Activated T-helper 17 cell treated with anti-CD3 and anti-CD28 coated beads, Interleukin-2, amount 50 U/mL, for 72 hours (primary cell): ENCODE measurements around the gene RFTN1. TPM values are rescaled to one million over a fixed set of nuclear protein-coding genes. Genes with fewer than 3 reads are reported as not detected.

Source experiments
- ATAC-seq: fragments of 150-1000 bp; cut with Tn5 transposase; replicated peaks from 2 replicates; pipeline ENCODE4 v1.10.0; 2021; ENCODE audit warnings: mild to moderate bottlenecking, moderate library complexity
- H3K27ac Mint-ChIP-seq: one replicate; pipeline ENCODE4 v1.8.0; 2022; ENCODE audit warnings: mixed read lengths
- H3K27me3 Mint-ChIP-seq: one replicate; pipeline ENCODE4 v1.8.0; 2022; ENCODE audit warnings: mixed read lengths
- H3K36me3 Mint-ChIP-seq: one replicate; pipeline ENCODE4 v1.8.0; 2022; ENCODE audit warnings: low read depth, mild to moderate bottlenecking, mixed read lengths
- H3K4me1 Mint-ChIP-seq: one replicate; pipeline ENCODE4 v1.8.0; 2022; ENCODE audit warnings: mixed read lengths
- H3K4me3 Mint-ChIP-seq: one replicate; pipeline ENCODE4 v1.8.0; 2022; ENCODE audit warnings: mild to moderate bottlenecking, mixed read lengths
- H3K9me3 Mint-ChIP-seq: one replicate; pipeline ENCODE4 v1.8.0; 2022; ENCODE audit warnings: mixed read lengths
- total RNA-seq, 2 donors: library from RNA; stranded (reverse); gene quantifications; one replicate each; pipeline ENCODE4 v1.2.3, GENCODE V29; 2022

The RFTN1 gene
- total RNA-seq, 2 donors from 2014 or later: 112 to 139 TPM

DNA sequence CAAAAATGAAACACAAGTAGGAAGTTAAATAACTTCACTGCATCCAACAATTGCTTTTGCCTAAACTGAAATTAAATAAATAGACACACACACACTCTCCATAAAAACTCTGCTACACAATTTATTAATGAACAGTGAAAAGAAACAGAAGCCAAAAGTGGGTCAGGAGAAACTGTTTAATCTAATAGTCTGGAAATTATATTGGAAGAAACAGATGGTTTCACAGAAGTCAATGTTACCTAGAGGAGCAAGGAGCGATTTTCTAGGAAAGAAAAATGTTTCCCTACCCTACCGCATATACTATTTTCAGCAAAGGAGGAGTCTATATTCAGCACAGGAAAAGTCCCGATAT, 32.0 kb downstream of the RFTN1 start:
- Mint-ChIP-seq H3K36me3 (peaks cover 86% of the 10 kb centered on the region), H3K27ac (peak overlapping the region; percentile 83), H3K4me3 (peak overlapping the region; percentile 70), H3K9me3 (no peaks in the 10 kb centered on the region), H3K4me1 (peaks cover 64% of the 10 kb centered on the region), H3K27me3 (no peaks in the 10 kb centered on the region)
- ATAC-seq: no peak

DNA sequence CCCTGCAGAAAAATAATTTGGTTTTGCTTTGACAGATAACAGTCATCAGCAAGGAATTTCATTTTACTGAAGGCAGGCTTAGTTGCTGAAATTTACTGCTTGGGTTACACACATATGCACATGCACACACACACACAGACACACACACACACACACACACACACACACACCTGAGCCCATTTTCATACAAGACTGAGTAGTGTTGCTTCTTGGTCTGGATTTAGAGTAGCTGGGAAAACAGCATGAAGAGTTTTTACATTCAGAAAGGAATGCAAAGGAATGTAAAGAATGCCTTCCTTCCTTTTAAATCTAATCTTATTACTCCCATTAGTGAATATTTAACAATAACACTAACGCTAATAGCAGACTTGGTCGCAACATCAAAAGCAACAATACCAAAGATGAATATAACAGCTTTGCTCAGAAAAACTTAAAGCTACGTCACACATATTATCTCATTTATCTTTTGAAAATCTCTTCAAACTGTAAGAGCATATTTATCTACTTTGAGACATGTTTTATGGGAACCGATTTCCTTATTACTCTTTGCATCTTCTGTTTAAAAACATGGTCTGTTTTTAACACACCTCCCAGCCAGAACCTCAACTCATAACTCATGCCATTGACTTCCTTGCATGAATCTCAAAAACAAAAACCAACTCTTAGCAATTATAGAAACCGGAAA, 32.5 kb downstream of the RFTN1 start:
- no peaks in the 10 kb centered on the region for H3K27me3 Mint-ChIP-seq
- H3K36me3 Mint-ChIP-seq: peaks cover 86% of the 10 kb centered on the region
- ATAC-seq: peak; percentile 16
- peak overlapping the region; percentile 70 for H3K4me3 Mint-ChIP-seq
- H3K9me3 Mint-ChIP-seq: no peaks in the 10 kb centered on the region
- peaks cover 64% of the 10 kb centered on the region for H3K4me1 Mint-ChIP-seq
- peak overlapping the region; percentile 83 for H3K27ac Mint-ChIP-seq

DNA sequence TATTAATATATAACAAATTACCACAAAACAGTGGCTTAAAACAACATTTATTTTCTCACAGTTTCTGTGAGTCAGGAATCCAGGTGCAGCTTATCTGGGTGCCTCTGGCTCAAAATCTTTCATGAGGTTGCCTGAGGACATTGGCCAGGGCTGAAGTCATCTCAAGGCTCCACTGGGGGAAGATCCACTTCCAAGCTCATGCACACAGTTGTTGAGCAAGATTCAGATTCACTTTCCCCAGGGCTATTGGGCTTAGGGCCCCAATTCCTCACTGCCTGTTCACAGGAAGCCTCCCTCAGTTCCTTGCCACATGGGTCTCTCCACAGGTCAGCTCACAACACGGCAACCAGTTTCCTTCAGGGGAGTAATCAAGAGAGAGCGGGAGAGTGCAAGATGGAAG, 35.0 kb downstream of the RFTN1 start:
- Mint-ChIP-seq H3K36me3 (peaks cover 87% of the 10 kb centered on the region), H3K4me1 (peaks cover 52% of the 10 kb centered on the region), H3K4me3 (peak overlapping the region; percentile 28), H3K9me3 (no peaks in the 10 kb centered on the region), H3K27ac (no peak overlapping the region), H3K27me3 (no peaks in the 10 kb centered on the region)
- ATAC-seq: no peak

DNA sequence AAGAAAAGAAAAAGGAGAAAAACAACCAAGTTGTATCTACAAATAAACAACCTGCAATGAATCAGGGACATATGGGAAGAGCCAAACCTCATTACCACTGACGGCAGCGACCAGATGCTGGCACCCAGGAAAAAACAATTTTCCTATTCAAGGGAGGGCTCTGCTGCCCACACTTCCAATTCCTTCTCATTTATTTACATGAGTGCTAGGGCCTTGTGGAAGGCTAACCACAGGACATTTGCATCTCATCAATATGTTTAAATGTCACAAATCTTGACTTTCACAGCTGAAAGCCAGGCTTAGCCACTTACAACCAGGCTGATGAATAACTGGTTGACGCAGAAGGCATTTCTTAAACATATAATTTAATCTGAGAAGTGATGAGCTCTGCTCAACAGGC, 36.0 kb downstream of the RFTN1 start:
- Mint-ChIP-seq H3K36me3 (peaks cover 90% of the 10 kb centered on the region), H3K9me3 (no peaks in the 10 kb centered on the region), H3K4me1 (peaks cover 42% of the 10 kb centered on the region), H3K27me3 (no peaks in the 10 kb centered on the region), H3K27ac (peak overlapping the region; percentile 72), H3K4me3 (peak overlapping the region; percentile 42)
- ATAC-seq: no peak

DNA sequence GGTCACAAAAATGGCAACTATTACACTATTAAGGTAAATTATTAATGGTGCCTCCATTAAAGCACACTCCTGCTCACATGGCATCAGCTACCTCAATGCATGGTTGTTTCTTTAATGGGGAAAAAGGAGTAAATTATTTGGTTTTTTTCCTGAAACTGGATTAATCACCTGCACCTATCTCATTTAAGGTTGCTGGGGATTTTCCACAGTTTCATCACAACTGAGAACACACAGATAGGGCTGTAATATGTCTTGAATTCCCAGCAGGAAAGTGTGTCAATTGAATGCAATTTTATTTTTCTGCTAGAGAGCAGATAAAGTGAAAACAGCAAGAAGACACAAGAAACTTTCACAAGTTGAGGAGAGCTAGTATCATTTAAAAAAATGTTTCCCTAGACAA, 36.4 kb downstream of the RFTN1 start:
- Mint-ChIP-seq H3K36me3 (peaks cover 95% of the 10 kb centered on the region), H3K9me3 (no peaks in the 10 kb centered on the region), H3K27me3 (no peaks in the 10 kb centered on the region), H3K27ac (peak overlapping the region; percentile 72), H3K4me1 (peaks cover 37% of the 10 kb centered on the region), H3K4me3 (peak overlapping the region; percentile 42)
- ATAC-seq: peak; percentile 25

DNA sequence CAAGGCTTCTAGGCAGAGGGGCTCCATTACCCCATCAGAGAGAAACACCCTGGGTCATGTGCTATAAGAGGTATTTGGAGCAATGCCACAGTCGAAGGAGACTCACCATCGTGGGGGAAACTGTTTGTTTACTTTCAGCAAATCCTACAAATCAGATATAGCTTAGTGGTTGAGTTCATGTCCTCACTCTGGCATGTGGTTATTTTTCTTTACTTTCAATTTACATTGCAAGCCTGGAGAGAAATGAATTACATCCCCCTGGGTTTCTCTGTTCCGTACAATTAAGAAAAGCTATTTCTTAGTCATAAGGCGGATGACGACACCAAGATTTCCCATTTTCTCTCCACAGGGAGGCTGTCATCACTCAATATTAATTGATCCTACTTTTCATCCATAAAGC, 36.9 kb downstream of the RFTN1 start:
- Mint-ChIP-seq H3K9me3 (no peaks in the 10 kb centered on the region), H3K27me3 (no peaks in the 10 kb centered on the region), H3K36me3 (peaks cover 97% of the 10 kb centered on the region), H3K4me3 (peak overlapping the region; percentile 42), H3K27ac (peak overlapping the region; percentile 72), H3K4me1 (peaks cover 33% of the 10 kb centered on the region)
- peak; percentile 80 for ATAC-seq

DNA sequence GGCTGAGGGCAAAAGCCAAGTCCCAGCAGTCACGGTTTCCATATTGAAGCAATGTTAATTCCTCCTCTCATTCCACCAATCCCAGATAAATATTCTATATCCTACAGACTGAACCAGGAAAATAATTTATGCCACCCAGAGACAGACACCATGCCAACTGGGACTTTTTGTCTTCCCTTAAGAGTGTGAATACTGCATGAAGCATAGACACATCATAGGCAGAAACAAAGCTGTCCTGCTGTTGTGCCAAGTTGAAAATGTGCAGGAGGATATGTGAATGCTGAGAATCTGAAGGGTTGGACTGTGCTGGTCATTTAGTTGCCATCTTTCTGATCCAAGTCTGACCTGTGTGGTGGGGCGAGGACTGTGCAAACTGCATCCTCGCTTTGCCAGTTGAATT, 37.7 kb downstream of the RFTN1 start:
- no peaks in the 10 kb centered on the region for H3K27me3 Mint-ChIP-seq
- H3K4me3 Mint-ChIP-seq: peak overlapping the region; percentile 42
- H3K36me3 Mint-ChIP-seq: peaks cover 97% of the 10 kb centered on the region
- peak overlapping the region; percentile 72 for H3K27ac Mint-ChIP-seq
- ATAC-seq: no peak
- no peaks in the 10 kb centered on the region for H3K9me3 Mint-ChIP-seq
- peaks cover 24% of the 10 kb centered on the region for H3K4me1 Mint-ChIP-seq

DNA sequence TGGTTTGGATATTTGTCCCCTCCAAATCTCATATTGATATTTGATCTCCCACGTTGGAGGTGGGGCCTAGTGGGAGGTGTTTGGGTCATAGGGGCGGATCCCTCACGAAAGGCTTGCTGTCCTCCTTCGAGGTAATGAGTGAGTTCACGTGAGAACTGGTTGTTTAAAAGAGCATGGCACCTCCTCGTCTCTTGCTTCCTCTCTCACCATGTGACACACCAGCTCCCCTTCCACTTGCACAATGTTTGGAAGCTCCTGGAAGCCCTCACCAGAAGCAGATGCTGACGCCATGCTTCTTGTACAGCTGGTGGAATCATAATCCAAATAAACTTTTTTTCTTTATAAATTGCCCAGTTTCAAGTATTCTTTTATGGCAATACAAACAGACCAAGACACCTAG, 38.6 kb downstream of the RFTN1 start:
- peaks cover 97% of the 10 kb centered on the region for H3K36me3 Mint-ChIP-seq
- H3K27me3 Mint-ChIP-seq: no peaks in the 10 kb centered on the region
- H3K4me1 Mint-ChIP-seq: peaks cover 28% of the 10 kb centered on the region
- no peak overlapping the region for H3K27ac Mint-ChIP-seq
- ATAC-seq: no peak
- no peak overlapping the region for H3K4me3 Mint-ChIP-seq
- no peaks in the 10 kb centered on the region for H3K9me3 Mint-ChIP-seq

DNA sequence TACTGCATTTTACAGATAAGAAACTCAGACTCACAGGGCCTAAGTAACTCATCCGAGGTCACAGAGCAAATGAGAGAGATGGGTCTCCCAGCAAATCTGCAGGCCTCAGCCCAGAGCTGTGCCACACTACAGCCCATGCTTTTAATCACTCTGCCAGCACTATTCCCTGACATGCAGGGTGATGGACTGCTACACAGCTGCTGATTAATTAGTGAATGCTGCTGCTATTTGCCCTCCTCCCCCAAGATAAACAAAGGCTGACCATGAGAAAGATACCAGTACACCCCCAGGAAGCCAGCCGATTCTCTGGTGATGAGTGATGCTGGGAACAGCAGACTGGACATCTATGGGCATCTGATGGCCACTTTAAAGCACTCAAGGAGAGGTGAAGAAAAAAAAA, 39.3 kb downstream of the RFTN1 start:
- Mint-ChIP-seq H3K36me3 (peaks cover 96% of the 10 kb centered on the region), H3K9me3 (no peaks in the 10 kb centered on the region), H3K4me3 (no peak overlapping the region), H3K27ac (no peak overlapping the region), H3K4me1 (peaks cover 32% of the 10 kb centered on the region), H3K27me3 (no peaks in the 10 kb centered on the region)
- ATAC-seq: no peak

DNA sequence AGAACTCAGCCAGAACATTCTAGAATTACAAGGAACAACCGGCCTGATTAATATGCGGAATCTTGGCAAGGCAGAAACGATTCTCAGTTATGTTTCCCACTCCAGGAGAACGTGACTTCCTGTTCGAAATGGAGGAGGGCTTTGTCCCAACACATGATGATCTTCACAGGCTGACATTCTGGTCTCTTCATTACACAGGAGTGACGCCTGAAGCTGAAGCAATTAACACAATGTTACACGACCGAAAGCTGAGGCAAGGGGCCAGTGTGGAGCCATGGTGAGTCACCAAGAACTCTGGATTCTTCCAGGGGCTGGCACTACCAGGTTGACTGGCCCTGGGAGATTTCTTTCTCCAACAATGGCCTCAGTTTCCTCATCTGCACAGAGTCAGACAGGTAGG, 40.9 kb downstream of the RFTN1 start:
- Mint-ChIP-seq H3K27me3 (no peaks in the 10 kb centered on the region), H3K4me1 (peaks cover 38% of the 10 kb centered on the region), H3K36me3 (peaks cover 99% of the 10 kb centered on the region), H3K4me3 (no peak overlapping the region), H3K27ac (no peak overlapping the region), H3K9me3 (no peaks in the 10 kb centered on the region)
- no peak for ATAC-seq

DNA sequence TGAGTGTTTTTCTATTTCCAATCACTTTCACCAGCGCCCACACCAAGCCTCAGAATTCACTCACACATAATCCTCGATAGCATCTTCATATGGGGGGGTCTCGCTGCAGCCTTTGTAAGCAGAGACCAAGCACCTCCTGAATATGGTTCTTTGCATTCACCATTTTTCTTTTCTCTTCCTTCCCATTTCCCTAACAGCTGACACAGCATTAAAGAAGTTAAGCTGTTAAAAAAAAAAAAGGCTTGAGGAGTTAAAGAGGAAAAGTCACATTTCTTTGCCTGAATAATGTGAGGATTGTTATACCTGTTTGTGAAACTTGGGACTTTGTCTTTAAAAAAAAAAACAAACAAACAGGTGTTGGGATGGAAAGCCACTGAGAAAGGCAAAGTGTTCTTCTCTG, 41.6 kb downstream of the RFTN1 start:
- Mint-ChIP-seq H3K9me3 (no peaks in the 10 kb centered on the region), H3K27ac (no peak overlapping the region), H3K4me1 (peaks cover 37% of the 10 kb centered on the region), H3K4me3 (no peak overlapping the region), H3K27me3 (no peaks in the 10 kb centered on the region), H3K36me3 (peaks cover 99% of the 10 kb centered on the region)
- ATAC-seq: no peak

DNA sequence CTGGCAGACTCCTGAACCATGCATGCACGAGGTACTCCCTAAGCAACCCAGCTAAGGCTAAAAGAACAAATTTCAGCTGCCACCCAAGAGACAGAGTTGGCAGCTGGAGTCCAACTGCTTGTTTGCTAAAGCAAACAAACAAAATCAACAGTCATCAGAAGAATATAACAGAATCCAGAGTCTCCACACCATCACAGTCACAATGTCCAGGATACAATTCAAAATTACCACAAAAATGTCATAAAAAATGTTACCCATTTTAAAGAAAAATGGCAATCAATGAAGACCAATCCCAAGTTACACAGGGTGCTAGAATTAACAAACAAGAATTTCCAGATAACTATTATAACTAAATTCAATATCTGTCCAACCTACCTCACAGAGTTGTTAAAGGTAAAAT, 42.9 kb downstream of the RFTN1 start:
- Mint-ChIP-seq H3K9me3 (no peaks in the 10 kb centered on the region), H3K27me3 (no peaks in the 10 kb centered on the region), H3K27ac (no peak overlapping the region), H3K4me3 (no peak overlapping the region), H3K4me1 (peaks cover 31% of the 10 kb centered on the region), H3K36me3 (peaks cover 99% of the 10 kb centered on the region)
- no peak for ATAC-seq

DNA sequence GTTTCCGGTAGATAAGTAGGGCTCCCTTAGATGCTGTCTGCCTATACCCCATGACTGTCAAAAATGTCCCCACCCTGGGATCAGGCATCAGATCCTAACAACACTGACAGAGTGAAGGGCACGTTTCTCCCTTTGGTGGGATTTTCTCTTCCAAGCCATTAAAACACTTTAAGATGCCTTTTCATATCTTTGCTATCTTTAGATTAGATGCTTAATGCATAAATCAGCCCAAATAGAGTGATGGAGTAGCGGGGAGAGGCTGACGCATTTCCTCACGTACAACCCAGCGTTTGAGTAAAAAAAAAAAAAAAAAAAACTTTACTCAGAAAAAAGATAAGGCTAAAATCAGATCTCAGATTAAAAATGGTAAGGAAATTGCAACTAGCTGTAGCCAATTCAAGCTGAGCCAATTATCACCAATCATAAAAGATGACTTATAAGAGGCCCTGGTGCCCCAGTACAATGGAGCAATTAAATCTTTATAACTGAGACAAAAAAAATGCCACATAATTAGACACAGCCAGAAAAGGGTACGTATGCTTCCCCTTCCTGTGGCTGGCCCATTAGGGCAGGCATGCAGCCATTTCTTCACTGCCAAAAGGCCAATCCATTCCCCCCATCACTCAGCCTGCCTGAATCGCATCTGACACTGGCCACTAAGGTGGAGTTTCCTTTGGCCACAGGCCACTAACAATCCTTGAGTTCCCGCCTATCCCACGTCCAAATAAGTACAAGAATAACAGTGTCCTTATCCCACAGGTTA, 45.0 kb downstream of the RFTN1 start:
- H3K27ac Mint-ChIP-seq: peak overlapping the region; percentile 3
- peak; percentile 47 for ATAC-seq
- H3K9me3 Mint-ChIP-seq: no peaks in the 10 kb centered on the region
- peaks cover 99% of the 10 kb centered on the region for H3K36me3 Mint-ChIP-seq
- no peaks in the 10 kb centered on the region for H3K27me3 Mint-ChIP-seq
- H3K4me1 Mint-ChIP-seq: peaks cover 40% of the 10 kb centered on the region
- peak overlapping the region; percentile 72 for H3K4me3 Mint-ChIP-seq

DNA sequence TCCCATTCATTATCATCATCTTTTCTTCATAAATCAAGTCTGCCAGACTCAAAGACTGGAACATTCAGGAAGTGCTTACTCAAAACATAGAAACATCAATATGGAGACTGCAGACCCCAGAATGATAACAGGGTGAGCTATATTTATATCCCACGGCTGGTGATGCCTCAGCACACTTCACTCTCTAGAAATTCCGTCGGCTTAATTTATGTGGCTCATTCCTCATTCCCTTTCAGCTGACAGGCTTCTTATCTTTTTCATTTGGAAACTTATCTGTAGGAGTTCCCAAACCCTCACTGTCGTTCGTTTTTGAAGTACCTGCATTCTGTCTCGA, 45.5 kb downstream of the RFTN1 start:
- H3K36me3 Mint-ChIP-seq: peaks cover 99% of the 10 kb centered on the region
- H3K27ac Mint-ChIP-seq: peak overlapping the region; percentile 3
- H3K4me1 Mint-ChIP-seq: peaks cover 45% of the 10 kb centered on the region
- no peaks in the 10 kb centered on the region for H3K9me3 Mint-ChIP-seq
- H3K4me3 Mint-ChIP-seq: peak overlapping the region; percentile 72
- peak; percentile 22 for ATAC-seq
- H3K27me3 Mint-ChIP-seq: no peaks in the 10 kb centered on the region

DNA sequence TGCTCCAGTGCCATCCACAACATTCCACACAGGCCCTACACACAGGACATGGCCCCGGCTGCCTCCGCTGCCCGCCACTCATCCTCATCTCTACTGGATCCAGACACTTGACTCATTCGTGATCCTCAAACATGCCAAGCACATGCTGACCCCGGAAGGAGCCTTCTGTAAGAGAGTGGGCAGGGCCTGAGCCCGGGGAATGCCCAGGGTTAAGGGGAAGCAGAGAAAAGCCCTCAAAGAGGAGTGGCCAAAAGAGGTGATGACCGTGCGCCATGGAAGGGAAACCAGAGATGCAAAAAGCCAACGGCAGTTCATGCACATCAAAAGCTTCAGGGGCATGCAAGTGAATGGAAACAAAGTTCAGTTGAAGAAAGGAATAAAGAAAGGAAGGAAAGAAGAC, 46.1 kb downstream of the RFTN1 start:
- Mint-ChIP-seq H3K36me3 (peaks cover 95% of the 10 kb centered on the region), H3K4me1 (peaks cover 46% of the 10 kb centered on the region), H3K27ac (peak overlapping the region; percentile 3), H3K4me3 (peak overlapping the region; percentile 72), H3K27me3 (no peaks in the 10 kb centered on the region), H3K9me3 (no peaks in the 10 kb centered on the region)
- ATAC-seq: peak; percentile 80
